GM12801 (cell line): ENCODE results near the gene SMIM32.

Experiments
- CTCF ChIP-seq: IDR thresholded peaks from one replicate; pipeline ENCODE4 v1.5.1; 2011; ENCODE audit warnings: control low read depth; ENCODE audit not compliant: insufficient read length; ENCODE audit errors: extremely low read depth

SMIM32 gene

GRCh38 chr5:136192526-136193321 is at the start of gene SMIM32:
SMIM32 (minus strand) TSS chr5:136193162; CDS start chr5:136192524, 638 bp downstream.
- TF ChIP-seq CTCF: no peak

GRCh38 chr5:136242611-136243010 is 49.6 kb upstream of the SMIM32 start:
- TF ChIP-seq CTCF: no peak

GRCh38 chr5:136242136-136242535 is 49.2 kb upstream of the SMIM32 start:
- TF ChIP-seq CTCF: no peak

GRCh38 chr5:136240894-136241293 is 47.9 kb upstream of the SMIM32 start:
- no peak for TF ChIP-seq CTCF

- TF ChIP-seq CTCF: no peak
Measured at GRCh38 chr5:136236479-136237083, 43.6 kb upstream of the SMIM32 start.

GRCh38 chr5:136235321-136235720 is 42.4 kb upstream of the SMIM32 start:
- no peak for TF ChIP-seq CTCF

GRCh38 chr5:136232316-136232715 is 39.4 kb upstream of the SMIM32 start:
- no peak for TF ChIP-seq CTCF
